HG03432 (cell line): ENCODE results near the gene NUS1.
"Not testable (repeated sequence)": the region's sequence is repeated elsewhere in the genome, so short reads cannot be mapped to it uniquely, and the experiment has no call there.

Experiments used
- ATAC-seq: cut with Tn5 transposase; IDR thresholded peaks from one replicate; pipeline ENCODE4 v1.9.1; 2021; ENCODE audit warnings: mild to moderate bottlenecking, moderate library complexity; ENCODE audit not compliant: unreplicated experiment

The NUS1 gene

DNA sequence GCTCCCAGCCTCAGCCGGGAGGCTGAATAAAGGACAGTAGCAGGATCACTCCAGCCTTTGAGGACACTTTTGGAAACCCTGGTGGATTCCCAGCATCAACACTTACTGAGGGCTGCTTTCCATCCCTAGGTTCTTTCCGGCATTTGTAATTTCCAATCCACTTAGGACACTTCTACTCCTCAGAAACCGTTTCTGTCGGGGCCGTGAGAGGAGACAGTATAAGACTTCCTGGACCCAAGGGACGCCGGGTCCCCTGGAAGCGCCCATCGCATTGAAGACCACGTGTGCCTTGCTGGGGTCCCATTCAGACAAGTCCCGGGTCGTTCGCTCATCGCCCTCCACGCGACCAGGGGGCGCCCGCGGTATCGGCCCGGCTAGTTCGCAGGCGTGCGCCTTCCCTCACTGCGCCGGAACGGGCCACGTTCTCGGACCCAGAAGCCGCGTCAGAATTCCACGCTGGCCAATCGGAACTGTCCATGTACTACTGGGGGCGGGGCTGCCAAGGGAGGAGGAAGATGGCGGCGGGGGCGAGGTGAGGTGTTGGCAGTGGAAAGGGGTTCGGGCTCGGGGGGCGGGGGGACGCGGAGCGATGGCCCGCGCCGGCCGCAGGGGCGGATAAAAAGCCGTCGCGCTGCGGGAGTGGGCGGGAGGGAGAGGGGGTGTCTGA lies at the start of gene NUS1:
NUS1 (plus strand) TSS at position 479 of the 667 bp plus-strand sequence. CDS start 202 bp downstream, outside the sequence.
- ATAC-seq = peak; percentile 98

GRCh38 chr6:117627533-117627932 lies 47.7 kb upstream of the NUS1 start:
- ATAC-seq = no peak

GRCh38 chr6:117629119-117629660 lies 46.1 kb upstream of the NUS1 start:
- ATAC-seq = no peak

DNA sequence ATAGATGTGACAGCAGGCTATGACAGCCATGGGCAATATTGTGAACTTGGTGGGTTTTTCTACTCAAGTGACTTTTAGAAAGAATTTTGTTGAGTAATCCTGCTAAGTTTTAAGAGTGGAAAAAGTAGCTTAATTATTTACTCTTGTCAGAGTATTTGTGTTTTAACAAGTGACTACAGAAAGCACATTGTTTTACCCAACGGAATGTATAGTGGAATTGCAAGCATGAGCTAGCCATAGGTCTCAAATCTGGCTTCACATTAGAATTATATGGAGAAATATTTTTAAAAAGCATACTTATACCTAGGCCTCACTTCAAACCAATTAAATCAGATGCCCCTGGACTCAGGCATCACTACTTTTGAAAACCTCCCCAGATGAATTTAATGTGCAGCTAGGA lies 37.5 kb upstream of the NUS1 start:
- no peak for ATAC-seq

DNA sequence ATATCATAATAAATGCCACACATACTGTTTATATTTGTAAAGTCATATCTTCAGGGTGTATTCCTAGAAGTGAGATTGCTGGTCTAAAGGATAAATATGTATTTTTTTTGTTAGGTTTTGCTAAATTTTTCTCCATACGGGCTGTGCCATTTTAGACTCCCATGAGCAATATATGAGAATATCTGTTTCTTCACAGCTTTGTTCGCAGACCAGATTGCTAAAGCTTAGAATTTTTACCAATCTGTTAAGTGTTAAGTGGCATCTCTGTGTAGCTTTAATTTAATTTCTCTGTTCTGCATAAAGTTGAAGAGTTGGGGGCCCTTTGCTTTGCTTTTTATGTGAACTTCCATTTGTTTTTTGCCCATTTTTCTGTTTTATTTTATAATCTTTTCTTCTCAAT lies 32.3 kb upstream of the NUS1 start:
- ATAC-seq = no peak

DNA sequence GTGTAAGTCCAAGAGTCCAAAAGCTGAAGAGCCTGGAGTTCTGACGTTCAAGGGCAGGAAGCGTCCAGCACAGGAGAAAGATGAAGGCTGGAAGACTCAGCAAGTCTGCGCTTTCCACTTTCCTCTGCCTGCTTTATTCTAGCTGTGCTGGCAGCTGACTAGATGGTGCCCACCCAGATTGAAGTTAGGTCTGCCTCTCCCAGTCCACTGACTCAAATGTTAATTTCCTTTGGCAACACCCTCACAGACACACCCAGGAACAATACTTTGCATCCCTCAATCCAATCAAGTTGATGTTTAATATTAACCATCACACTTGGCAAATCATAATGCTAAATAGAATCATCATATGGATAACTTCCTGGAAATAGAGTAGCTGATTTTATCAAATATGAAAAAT lies 23.3 kb upstream of the NUS1 start:
- ATAC-seq = not testable (repeated sequence)

DNA sequence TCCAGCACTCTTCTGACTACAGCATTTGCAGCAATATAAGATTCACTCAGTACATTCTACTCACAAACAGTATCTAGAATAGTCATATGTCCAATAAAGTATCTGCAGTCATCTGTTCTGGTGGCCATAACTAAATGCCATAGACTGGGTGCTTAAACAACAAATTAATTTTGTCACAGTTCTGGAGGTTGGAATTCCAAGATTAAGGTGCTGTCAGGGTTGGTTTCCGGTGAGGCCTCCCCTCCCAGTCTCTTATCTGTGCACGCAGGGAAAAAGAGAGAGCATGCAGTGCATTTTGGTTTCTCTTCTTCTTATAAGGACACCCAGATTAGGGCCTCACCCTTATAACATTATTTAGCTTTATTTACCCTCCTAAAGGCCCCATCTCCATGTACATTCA lies 21.3 kb upstream of the NUS1 start:
- ATAC-seq = no peak

DNA sequence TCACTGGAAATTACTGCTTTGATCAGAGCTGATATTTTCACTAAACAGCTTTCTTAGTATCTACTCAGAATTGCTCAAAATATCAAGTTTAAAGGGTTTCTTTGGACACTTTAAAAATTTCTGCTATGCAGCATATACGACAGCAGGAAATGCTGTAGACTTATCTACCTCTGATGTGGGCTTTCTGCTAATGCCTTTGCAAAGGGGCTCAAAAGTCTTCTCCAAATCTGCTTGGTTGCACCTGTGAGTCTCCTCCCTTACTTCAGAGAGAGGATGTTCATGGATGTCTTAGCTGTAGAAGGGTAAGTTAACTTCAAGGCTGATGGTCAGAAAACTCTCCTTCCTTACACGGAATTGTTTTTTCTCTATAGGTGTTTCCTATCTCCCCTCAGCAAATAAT lies 19.9 kb upstream of the NUS1 start:
- ATAC-seq = no peak

GRCh38 chr6:117666881-117667280 lies 8.4 kb upstream of the NUS1 start:
- no peak for ATAC-seq

- no peak for ATAC-seq
These were observed 6.5 kb upstream of the NUS1 start for GRCh38 chr6:117668736-117669135.

GRCh38 chr6:117674503-117674902 lies 766 bp upstream of the NUS1 start:
- ATAC-seq = no peak

- ATAC-seq = peak; percentile 36
These were observed 511 bp downstream of the NUS1 start for GRCh38 chr6:117675658-117676301.

DNA sequence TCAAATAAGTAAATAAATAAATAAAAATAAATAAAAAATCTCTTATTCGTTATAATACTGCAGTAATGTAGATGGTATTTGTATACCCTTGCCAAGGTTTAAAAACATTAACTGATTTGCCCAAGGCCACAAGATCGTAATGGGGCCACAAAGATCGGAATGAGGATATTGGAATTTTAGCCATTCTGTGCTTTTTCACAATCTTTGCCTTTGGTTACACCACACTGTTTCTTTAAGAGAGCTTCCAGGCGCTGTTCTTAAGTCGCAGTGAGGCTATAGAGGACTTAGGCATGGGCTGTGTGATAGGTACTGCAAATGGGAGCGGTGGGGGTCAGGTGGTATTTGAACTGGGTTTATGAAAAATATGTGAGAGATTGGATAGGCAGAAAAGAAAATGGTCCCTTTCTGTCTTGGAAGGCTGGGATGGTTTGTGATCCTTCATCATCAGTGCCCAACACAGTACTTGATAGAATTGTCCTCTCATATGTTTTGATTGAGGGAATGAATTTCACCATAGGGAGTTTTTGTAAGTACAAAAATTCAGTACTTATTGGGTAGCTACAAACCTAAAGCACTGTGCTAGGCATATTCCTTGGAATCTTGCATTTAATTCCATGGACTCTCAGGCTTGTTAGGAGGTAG lies 1.4 kb downstream of the NUS1 start:
- no peak for ATAC-seq

- ATAC-seq = no peak
These were observed 2.4 kb downstream of the NUS1 start for GRCh38 chr6:117677553-117678141.

DNA sequence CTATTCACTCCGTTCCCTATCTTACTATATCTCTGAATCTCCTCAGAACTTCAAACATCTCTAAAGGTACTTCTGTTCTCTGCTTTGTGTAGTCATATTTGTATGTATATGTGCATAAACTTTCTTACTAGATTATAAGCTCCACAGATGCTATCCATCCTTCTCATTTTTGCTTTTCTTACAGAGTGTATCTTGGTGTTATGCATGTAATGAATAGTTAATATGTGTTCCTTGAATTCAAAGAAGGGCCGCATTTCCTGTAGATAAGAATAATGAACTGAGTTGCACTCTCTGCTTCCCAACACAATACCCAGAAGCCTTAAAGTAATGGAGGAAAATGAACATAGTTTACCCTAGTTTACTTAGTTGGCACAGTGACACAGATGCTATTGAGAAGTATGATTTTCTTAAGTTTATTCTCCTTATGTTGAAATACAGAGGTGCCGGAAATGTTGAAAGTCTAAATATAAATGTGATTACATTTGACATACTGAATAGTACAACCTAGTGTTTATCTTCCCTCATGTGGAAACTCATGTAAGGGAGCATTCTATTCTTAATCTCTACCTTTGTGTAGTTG lies 6.0 kb downstream of the NUS1 start:
- no peak for ATAC-seq

DNA sequence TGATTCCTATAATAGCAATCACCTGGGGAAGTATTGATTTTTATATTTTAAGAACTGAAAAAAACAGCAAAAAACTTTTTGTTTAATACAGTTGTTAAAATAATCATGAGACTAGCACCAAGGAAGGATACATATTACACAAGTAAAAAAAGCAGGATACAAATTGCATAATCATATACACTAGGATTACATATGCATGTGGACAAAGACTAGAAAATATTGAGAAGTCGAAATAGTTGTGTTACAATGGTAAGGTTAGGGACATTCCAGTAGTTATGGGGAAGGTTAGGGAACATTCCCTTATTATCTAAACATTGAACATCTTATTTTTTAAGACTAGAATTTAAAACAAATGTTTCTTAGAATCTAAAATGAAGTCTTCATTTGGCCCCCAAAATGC lies 9.5 kb downstream of the NUS1 start:
- ATAC-seq = no peak

- ATAC-seq = no peak
These were observed 10.1 kb downstream of the NUS1 start for GRCh38 chr6:117685359-117685758.

- ATAC-seq = no peak
These were observed 11.9 kb downstream of the NUS1 start for GRCh38 chr6:117687021-117687648.

GRCh38 chr6:117689584-117689983 lies 14.3 kb downstream of the NUS1 start:
- ATAC-seq = not testable (repeated sequence)

DNA sequence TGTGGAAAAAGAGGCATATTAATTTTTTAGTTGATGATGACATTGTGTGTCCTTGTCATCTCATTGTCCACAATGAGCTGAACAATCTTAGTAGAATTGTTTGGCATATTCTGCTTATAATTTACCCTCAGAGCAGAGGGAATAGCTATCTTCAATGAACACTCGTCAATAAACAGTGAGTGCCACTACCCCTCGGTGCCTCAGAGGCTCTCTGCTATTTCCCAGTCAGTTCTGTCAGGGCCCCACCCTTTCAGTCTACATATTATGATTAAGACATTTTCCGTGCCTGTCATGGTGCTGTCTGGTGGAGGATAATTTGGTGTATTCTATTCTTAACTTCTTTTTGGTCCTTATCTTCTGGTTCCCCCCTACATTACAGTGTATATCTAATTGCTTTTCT lies 31.2 kb downstream of the NUS1 start:
- no peak for ATAC-seq
